HG03108 (cell line): ENCODE measurements around the gene DNAJB5.
"Not testable (repeated sequence)": the region's sequence is repeated elsewhere in the genome, so short reads cannot be mapped to it uniquely, and the experiment has no call there.

Experiments used
- ATAC-seq: cut with Tn5 transposase; IDR thresholded peaks from one replicate; pipeline ENCODE4 v1.9.1; 2021; ENCODE audit warnings: moderate library complexity; ENCODE audit not compliant: unreplicated experiment

Gene DNAJB5

GRCh38 chr9:34998266-34998665, 8.7 kb downstream of the DNAJB5 start:
- no peak for ATAC-seq

GRCh38 chr9:34999576-34999975, 10.0 kb downstream of the DNAJB5 start:
- ATAC-seq, result no peak

- ATAC-seq, result no peak
Observed at GRCh38 chr9:35000535-35001284, 11.2 kb downstream of the DNAJB5 start.

- ATAC-seq, result no peak
Observed at GRCh38 chr9:35001285-35001677, 11.7 kb downstream of the DNAJB5 start.

GRCh38 chr9:35001803-35002502, 12.4 kb downstream of the DNAJB5 start:
- ATAC-seq, result no peak

GRCh38 chr9:35002623-35003022, 13.1 kb downstream of the DNAJB5 start:
- no peak for ATAC-seq

GRCh38 chr9:35004299-35004698, 14.8 kb downstream of the DNAJB5 start:
- not testable (repeated sequence) for ATAC-seq

GRCh38 chr9:35010351-35010958, 20.9 kb downstream of the DNAJB5 start:
- no peak for ATAC-seq

- no peak for ATAC-seq
Observed at GRCh38 chr9:35014517-35014916, 25.0 kb downstream of the DNAJB5 start.

- ATAC-seq, result not testable (repeated sequence)
Observed at GRCh38 chr9:35023443-35023842, 33.9 kb downstream of the DNAJB5 start.

GRCh38 chr9:35026671-35027070, 37.1 kb downstream of the DNAJB5 start:
- ATAC-seq, result no peak

GRCh38 chr9:35027374-35027773, 37.8 kb downstream of the DNAJB5 start:
- ATAC-seq, result no peak

- no peak for ATAC-seq
Observed at GRCh38 chr9:35027860-35028259, 38.3 kb downstream of the DNAJB5 start.

- no peak for ATAC-seq
Observed at GRCh38 chr9:35028341-35028740, 38.8 kb downstream of the DNAJB5 start.

GRCh38 chr9:35029241-35029640, 39.7 kb downstream of the DNAJB5 start:
- no peak for ATAC-seq

GRCh38 chr9:35029852-35030251, 40.3 kb downstream of the DNAJB5 start:
- ATAC-seq, result no peak

GRCh38 chr9:35033101-35033500, 43.6 kb downstream of the DNAJB5 start:
- no peak for ATAC-seq

- no peak for ATAC-seq
Observed at GRCh38 chr9:35035851-35036701, 46.5 kb downstream of the DNAJB5 start.

GRCh38 chr9:35042081-35042604, 52.6 kb downstream of the DNAJB5 start:
- no peak for ATAC-seq

GRCh38 chr9:35042891-35043545, 53.5 kb downstream of the DNAJB5 start:
- no peak for ATAC-seq
